Loucy (cell line): Measurements from ENCODE around the gene TRANK1.

Source experiments
- EZH2phosphoT487 ChIP-seq: fragments of 200-600 bp; IDR thresholded peaks from 2 replicates; pipeline ENCODE4 v1.6.1; 2018; ENCODE audit warnings: antibody characterized with exemption, mild to moderate bottlenecking, moderate library complexity, borderline replicate concordance
- TF ChIP-seq, protein P1 (sequence below): fragments of 200-600 bp; sonication (generic); conservative IDR thresholded peaks from 2 replicates; pipeline ENCODE4 v1.5.1; 2014; ENCODE audit warnings: mild to moderate bottlenecking, antibody characterized with exemption, low read length

DNA sequence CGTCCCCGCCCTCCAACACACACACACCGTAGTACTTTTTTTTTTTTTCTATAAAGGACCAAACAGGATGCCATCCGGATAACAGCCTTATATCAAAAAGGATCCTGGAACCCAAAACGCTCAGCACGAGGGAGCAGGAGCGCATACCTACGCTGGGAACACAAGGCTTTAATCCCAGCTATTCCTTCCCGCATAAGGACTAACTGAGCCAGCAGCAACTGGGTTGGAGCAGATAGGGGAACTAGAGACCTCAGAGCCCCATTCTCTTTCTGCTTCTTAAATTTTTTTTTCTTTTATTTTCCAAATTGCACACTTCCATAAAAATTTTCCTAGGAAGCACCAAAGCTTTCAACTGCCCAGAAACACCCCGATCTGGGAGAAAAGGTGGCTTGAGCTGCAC lies 1.3 kb downstream of the TRANK1 start:
- TF ChIP-seq, protein P1, sequence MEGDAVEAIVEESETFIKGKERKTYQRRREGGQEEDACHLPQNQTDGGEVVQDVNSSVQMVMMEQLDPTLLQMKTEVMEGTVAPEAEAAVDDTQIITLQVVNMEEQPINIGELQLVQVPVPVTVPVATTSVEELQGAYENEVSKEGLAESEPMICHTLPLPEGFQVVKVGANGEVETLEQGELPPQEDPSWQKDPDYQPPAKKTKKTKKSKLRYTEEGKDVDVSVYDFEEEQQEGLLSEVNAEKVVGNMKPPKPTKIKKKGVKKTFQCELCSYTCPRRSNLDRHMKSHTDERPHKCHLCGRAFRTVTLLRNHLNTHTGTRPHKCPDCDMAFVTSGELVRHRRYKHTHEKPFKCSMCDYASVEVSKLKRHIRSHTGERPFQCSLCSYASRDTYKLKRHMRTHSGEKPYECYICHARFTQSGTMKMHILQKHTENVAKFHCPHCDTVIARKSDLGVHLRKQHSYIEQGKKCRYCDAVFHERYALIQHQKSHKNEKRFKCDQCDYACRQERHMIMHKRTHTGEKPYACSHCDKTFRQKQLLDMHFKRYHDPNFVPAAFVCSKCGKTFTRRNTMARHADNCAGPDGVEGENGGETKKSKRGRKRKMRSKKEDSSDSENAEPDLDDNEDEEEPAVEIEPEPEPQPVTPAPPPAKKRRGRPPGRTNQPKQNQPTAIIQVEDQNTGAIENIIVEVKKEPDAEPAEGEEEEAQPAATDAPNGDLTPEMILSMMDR: no peak
- TF ChIP-seq EZH2phosphoT487: no peak
